SK-N-SH (cell line): ENCODE data around the gene SH3TC1. TPM values are rescaled to one million over a fixed set of nuclear protein-coding genes. Genes with fewer than 3 reads are reported as not detected.

Experiments
- CTCF ChIA-PET: fragments of 300-600, 350-600 bp; formaldehyde crosslinking; extraction: SDS; loops from one replicate; lab custom pipeline; 2021; lab: Yijun Ruan, JAX
- POLR2A ChIA-PET: fragments of 350-600 bp; sonication (Branson Sonifier 250); formaldehyde crosslinking; extraction: SDS; loops from one replicate; lab custom pipeline; 2020; ENCODE audit warnings: antibody characterized with exemption, inconsistent platforms; lab: Yijun Ruan, JAX
- DNase-seq: peaks from one replicate; pipeline ENCODE4 v3.0.0; 2012
- H2AFZ ChIP-seq: fragments of 200-600 bp; sonication (generic); 2 replicates; pipeline ENCODE4 v1.8.1; 2016; ENCODE audit warnings: antibody characterized with exemption, mild to moderate bottlenecking, low read depth
- H3F3A ChIP-seq: fragments of 200-600 bp; sonication (generic); replicated peaks from 2 replicates; pipeline ENCODE3; 2016; ENCODE audit warnings: antibody characterized with exemption, mild to moderate bottlenecking; ENCODE audit not compliant: insufficient read depth
- H3K27ac ChIP-seq, 2 experiments: fragments of 200-500 bp in 1 of 2; fragments of 200-600 bp in 1 of 2; sonication (Bioruptor generic) in 1 of 2; sonication (generic), shearing (Covaris generic) in 1 of 2; 2 replicates each; pipeline versions ENCODE4 v1.5.1 to v1.6.1; 2014 to 2016; ENCODE audit warnings: low read depth in 2 of 2, inconsistent platforms in 1 of 2, low read length in 1 of 2, mild to moderate bottlenecking in 1 of 2, mixed read lengths in 1 of 2
- H3K27me3 ChIP-seq: fragments of 200-600 bp; sonication (generic), shearing (Covaris generic); 2 replicates; pipeline ENCODE4 v1.6.1; 2016; ENCODE audit warnings: mixed run types; ENCODE audit not compliant: insufficient read depth
- H3K36me3 ChIP-seq, 2 experiments: fragments of 200-500 bp in 1 of 2; fragments of 200-600 bp in 1 of 2; sonication (Bioruptor generic) in 1 of 2; sonication (generic) in 1 of 2; replicated peaks in 1 of 2; 2 replicates each; pipeline versions ENCODE3 to v1.5.1; 2014 to 2016; ENCODE audit warnings: low read length in 1 of 2, mild to moderate bottlenecking in 1 of 2; ENCODE audit not compliant: insufficient read depth in 2 of 2, control insufficient read depth in 1 of 2
- H3K4me1 ChIP-seq, 2 experiments: fragments of 200-500 bp in 1 of 2; fragments of 200-600 bp in 1 of 2; sonication (Bioruptor generic) in 1 of 2; sonication (generic), shearing (Covaris generic) in 1 of 2; 2 replicates each; pipeline versions ENCODE4 v1.5.1 to v1.6.1; 2014 to 2016; ENCODE audit warnings: low read depth in 1 of 2, low read length in 1 of 2, mixed run types in 1 of 2; ENCODE audit not compliant: insufficient read depth in 2 of 2, control insufficient read depth in 1 of 2
- H3K4me2 ChIP-seq: fragments of 200-600 bp; sonication (generic), shearing (Covaris generic); 2 replicates; pipeline ENCODE4 v1.6.1; 2017; ENCODE audit warnings: mixed run types
- H3K4me3 ChIP-seq, 2 experiments: fragments of 200-500 bp in 1 of 2; fragments of 200-600 bp in 1 of 2; sonication (Bioruptor generic) in 1 of 2; sonication (generic), shearing (Covaris generic) in 1 of 2; 2 replicates each; pipeline versions ENCODE4 v1.5.1 to v1.8.1; 2014 to 2016; ENCODE audit warnings: low read depth in 2 of 2, inconsistent platforms in 1 of 2, low read length in 1 of 2, mild to moderate bottlenecking in 1 of 2, mixed read lengths in 1 of 2, moderate library complexity in 1 of 2
- H3K79me2 ChIP-seq: fragments of 200-600 bp; sonication (generic); 2 replicates; pipeline ENCODE4 v1.8.1; 2017; ENCODE audit warnings: mild to moderate bottlenecking; ENCODE audit not compliant: insufficient read depth
- H3K9ac ChIP-seq: fragments of 200-600 bp; sonication (generic); 2 replicates; pipeline ENCODE4 v1.6.1; 2017; ENCODE audit warnings: mixed run types
- H3K9me2 ChIP-seq: fragments of 200-600 bp; sonication (generic); 2 replicates; pipeline ENCODE4 v1.6.1; 2017; ENCODE audit warnings: mixed run types
- H3K9me3 ChIP-seq: fragments of 200-600 bp; sonication (generic); 2 replicates; pipeline ENCODE4 v1.6.1; 2017; ENCODE audit warnings: mixed run types, mild to moderate bottlenecking, moderate library complexity
- H4K20me1 ChIP-seq: fragments of 200-600 bp; sonication (generic); 2 replicates; pipeline ENCODE4 v1.6.1; 2017; ENCODE audit warnings: mild to moderate bottlenecking, mixed run types; ENCODE audit not compliant: insufficient read depth
- EP300 ChIP-seq, 2 experiments: IDR thresholded peaks; 2 replicates each; pipeline versions ENCODE4 v1.4.0 to v1.6.1; 2012; ENCODE audit warnings: borderline replicate concordance in 1 of 2, low read depth in 1 of 2, low read length in 1 of 2
- EZH2phosphoT487 ChIP-seq: fragments of 200-600 bp; sonication (generic); IDR thresholded peaks from 2 replicates; pipeline ENCODE4 v1.6.1; 2017; ENCODE audit warnings: low read depth, mixed run types, mild to moderate bottlenecking, antibody characterized with exemption, moderate library complexity, borderline replicate concordance
- FOSL2 ChIP-seq: IDR thresholded peaks from 2 replicates; pipeline ENCODE4 v1.4.0; 2012; ENCODE audit warnings: low read depth, mild to moderate bottlenecking, moderate library complexity, borderline replicate concordance
- GABPA ChIP-seq: IDR thresholded peaks from 2 replicates; pipeline ENCODE4 v1.4.0; 2012; ENCODE audit warnings: low read depth, mild to moderate bottlenecking
- NRF1 ChIP-seq: IDR thresholded peaks from 2 replicates; pipeline ENCODE4 v1.6.1; 2012; ENCODE audit warnings: low read depth, mild to moderate bottlenecking, low read length
- POLR2AphosphoS5 ChIP-seq: IDR thresholded peaks from 2 replicates; pipeline ENCODE4 v1.6.1; 2012; ENCODE audit warnings: low read depth, low read length
- RAD21 ChIP-seq: IDR thresholded peaks from 2 replicates; pipeline ENCODE4 v1.6.1; 2012; ENCODE audit warnings: mild to moderate bottlenecking, low read length
- TAF1 ChIP-seq: IDR thresholded peaks from 2 replicates; pipeline ENCODE4 v1.6.1; 2012; ENCODE audit warnings: low read depth, mild to moderate bottlenecking, low read length, moderate library complexity, borderline replicate concordance
- TEAD4 ChIP-seq: IDR thresholded peaks from 2 replicates; pipeline ENCODE4 v1.4.0; 2012; ENCODE audit warnings: mild to moderate bottlenecking, borderline replicate concordance; ENCODE audit not compliant: insufficient read depth
- YY1 ChIP-seq: IDR thresholded peaks from 2 replicates; pipeline ENCODE4 v1.4.0; 2012; ENCODE audit warnings: low read depth, mild to moderate bottlenecking
- ZBTB33 ChIP-seq: IDR thresholded peaks from 2 replicates; pipeline ENCODE4 v1.4.0; 2012; ENCODE audit warnings: low read depth, borderline replicate concordance
- WGBS: methylation state at CpG from one replicate; pipeline ENCODE4 v1.1.6; 2017; ENCODE audit warnings: low lambda C conversion rate; 5-methylcytosine and 5-hydroxymethylcytosine counted together
- polyA plus RNA-seq, 3 experiments: library from polyadenylated mRNA; depleted of rRNA; stranded (reverse); fragments of >200 nt; gene quantifications; 2 replicates each; pipeline ENCODE4 v1.2.3, GENCODE V29; 2012
- TF ChIP-seq, protein P1 (sequence below): IDR thresholded peaks from 2 replicates; pipeline ENCODE4 v1.4.0; 2012; ENCODE audit warnings: low read depth, borderline replicate concordance
- TF ChIP-seq, protein P2 (sequence below): IDR thresholded peaks from 2 replicates; pipeline ENCODE4; 2012

Gene SH3TC1
- polyA plus RNA-seq, 1 of the 3 experiments (the other 2 are of a cell fraction): 2.7 TPM

DNA sequence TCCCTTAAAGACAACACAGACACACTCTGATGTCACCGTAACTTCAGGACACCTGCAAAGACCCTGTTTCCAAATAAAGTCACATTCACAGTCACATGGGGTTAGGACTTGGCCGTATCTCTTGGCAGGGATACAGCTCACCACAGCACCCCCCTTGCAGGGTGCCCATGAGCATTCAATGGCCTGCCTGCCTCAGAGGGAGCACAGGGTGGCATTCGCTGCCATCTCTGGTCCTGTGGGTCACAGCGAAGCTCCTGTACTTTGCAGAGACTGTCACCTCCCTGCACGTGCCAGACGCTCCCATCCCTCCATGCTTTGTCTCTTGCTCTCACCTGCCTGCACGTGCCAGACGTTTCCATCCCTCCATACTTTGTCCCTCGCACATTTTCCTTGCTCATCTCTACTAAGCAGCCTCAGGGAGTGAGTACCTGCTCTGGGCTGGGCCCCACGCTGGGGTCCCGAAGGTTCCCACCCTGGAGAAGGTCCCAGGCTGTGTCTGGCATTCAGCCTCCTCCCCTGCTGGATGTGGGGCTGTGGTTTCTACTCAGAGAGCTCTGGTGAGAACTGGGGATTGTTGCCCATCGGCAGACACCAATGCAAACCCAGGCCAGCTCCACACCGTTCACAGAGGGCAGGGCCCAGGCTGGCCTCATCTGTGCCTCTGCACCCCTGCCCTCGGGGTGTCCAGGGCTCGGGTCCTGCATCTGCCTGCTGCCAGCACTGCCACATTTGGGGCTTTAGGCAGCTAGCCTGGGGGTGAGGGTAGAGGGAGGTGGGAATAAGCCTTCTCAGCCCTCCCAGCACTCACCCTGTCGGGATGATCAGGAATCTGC, 86.3 kb downstream of the SH3TC1 start:
- H3K9me3 ChIP-seq: no peaks in the 10 kb centered on the region
- H3K27me3 ChIP-seq: no peaks in the 10 kb centered on the region
- 78% methylated on average over 9 of the region's 16 CpGs for WGBS
- TF ChIP-seq EP300 (IDR thresholded peaks at IDR 0.05; ENCODE audit: borderline replicate concordance in 1 of 2, low read depth in 1 of 2, low read length in 1 of 2) (no peak), TEAD4 (no peak), NRF1 (no peak), YY1 (no peak), TAF1 (no peak), RAD21 (no peak), POLR2AphosphoS5 (no peak), GABPA (no peak), EZH2phosphoT487 (no peak), ZBTB33 (no peak), FOSL2 (no peak)
- TF ChIP-seq, protein P1, sequence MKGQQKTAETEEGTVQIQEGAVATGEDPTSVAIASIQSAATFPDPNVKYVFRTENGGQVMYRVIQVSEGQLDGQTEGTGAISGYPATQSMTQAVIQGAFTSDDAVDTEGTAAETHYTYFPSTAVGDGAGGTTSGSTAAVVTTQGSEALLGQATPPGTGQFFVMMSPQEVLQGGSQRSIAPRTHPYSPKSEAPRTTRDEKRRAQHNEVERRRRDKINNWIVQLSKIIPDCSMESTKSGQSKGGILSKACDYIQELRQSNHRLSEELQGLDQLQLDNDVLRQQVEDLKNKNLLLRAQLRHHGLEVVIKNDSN: no peak
- TF ChIP-seq, protein P2, sequence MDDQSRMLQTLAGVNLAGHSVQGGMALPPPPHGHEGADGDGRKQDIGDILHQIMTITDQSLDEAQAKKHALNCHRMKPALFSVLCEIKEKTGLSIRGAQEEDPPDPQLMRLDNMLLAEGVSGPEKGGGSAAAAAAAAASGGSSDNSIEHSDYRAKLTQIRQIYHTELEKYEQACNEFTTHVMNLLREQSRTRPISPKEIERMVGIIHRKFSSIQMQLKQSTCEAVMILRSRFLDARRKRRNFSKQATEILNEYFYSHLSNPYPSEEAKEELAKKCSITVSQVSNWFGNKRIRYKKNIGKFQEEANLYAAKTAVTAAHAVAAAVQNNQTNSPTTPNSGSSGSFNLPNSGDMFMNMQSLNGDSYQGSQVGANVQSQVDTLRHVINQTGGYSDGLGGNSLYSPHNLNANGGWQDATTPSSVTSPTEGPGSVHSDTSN: no peak
- no peaks in the 10 kb centered on the region for H3K79me2 ChIP-seq
- ChIA-PET CTCF (no interaction called here), POLR2A (interaction anchor here (1.2 kb wide), 1 partner anchor 10 kb away, joined by 4 read pairs; no protein-coding TSS in a partner anchor)
- H3K36me3 ChIP-seq: no peaks in the 10 kb centered on the region
- no peak overlapping the region for H3K27ac ChIP-seq
- H3K9me2 ChIP-seq: no peaks in the 10 kb centered on the region
- peaks cover 0 to 32% of the 10 kb centered on the region in 2 experiments; a peak in 1 of 4 replicates for H3K4me1 ChIP-seq
- DNase-seq: no peak
- no peak overlapping the region for H3K4me2 ChIP-seq
- H2AFZ ChIP-seq: no peak overlapping the region
- H3K9ac ChIP-seq: no peak overlapping the region
- no peaks in the 10 kb centered on the region for H3F3A ChIP-seq
- no peak overlapping the region for H3K4me3 ChIP-seq
- no peaks in the 10 kb centered on the region for H4K20me1 ChIP-seq
